Bronchial epithelial cell (primary cell): ENCODE measurements around the gene SCP2D1. TPM values are rescaled to one million over a fixed set of nuclear protein-coding genes. Genes with fewer than 3 reads are reported as not detected.

ENCODE experiments used
- DNase-seq: peaks from one replicate; pipeline ENCODE4 v3.0.0-alpha.2; 2010; ENCODE audit warnings: low read depth
- FAIRE-seq: peaks from 2 replicates; lab custom pipeline; 2011; peaks lifted over from hg19 to GRCh38; lab: Jason Lieb, UNC
- H3K27me3 ChIP-seq: 2 replicates; pipeline ENCODE4 v1.5.1; 2011; ENCODE audit warnings: low read length; ENCODE audit not compliant: control insufficient read depth, insufficient read depth
- H3K36me3 ChIP-seq: 2 replicates; pipeline ENCODE4 v1.5.1; 2011; ENCODE audit warnings: low read length; ENCODE audit not compliant: control insufficient read depth, insufficient read depth
- H3K4me3 ChIP-seq: 2 replicates; pipeline ENCODE4 v1.5.1; 2011; ENCODE audit warnings: mild to moderate bottlenecking, low read depth, low read length, control low read depth
- total RNA-seq: library from RNA; depleted of rRNA; stranded (reverse); fragments of >200 nt; gene quantifications from 2 replicates; pipeline ENCODE4 v1.2.1, GENCODE V29; 2014
- TF ChIP-seq, protein P1 (sequence below): IDR thresholded peaks from 2 replicates; pipeline ENCODE4 v1.5.1; 2011; ENCODE audit warnings: mild to moderate bottlenecking, moderate library complexity, low read length, control low read depth, inconsistent platforms; ENCODE audit not compliant: insufficient read depth, severe bottlenecking

The SCP2D1 gene
- total RNA-seq, 1 donor from 2014 or later: not detected

- Histone ChIP-seq H3K27me3 (no peaks in the 10 kb centered on the region), H3K36me3 (no peaks in the 10 kb centered on the region), H3K4me3 (no peak overlapping the region)
- TF ChIP-seq, protein P1, sequence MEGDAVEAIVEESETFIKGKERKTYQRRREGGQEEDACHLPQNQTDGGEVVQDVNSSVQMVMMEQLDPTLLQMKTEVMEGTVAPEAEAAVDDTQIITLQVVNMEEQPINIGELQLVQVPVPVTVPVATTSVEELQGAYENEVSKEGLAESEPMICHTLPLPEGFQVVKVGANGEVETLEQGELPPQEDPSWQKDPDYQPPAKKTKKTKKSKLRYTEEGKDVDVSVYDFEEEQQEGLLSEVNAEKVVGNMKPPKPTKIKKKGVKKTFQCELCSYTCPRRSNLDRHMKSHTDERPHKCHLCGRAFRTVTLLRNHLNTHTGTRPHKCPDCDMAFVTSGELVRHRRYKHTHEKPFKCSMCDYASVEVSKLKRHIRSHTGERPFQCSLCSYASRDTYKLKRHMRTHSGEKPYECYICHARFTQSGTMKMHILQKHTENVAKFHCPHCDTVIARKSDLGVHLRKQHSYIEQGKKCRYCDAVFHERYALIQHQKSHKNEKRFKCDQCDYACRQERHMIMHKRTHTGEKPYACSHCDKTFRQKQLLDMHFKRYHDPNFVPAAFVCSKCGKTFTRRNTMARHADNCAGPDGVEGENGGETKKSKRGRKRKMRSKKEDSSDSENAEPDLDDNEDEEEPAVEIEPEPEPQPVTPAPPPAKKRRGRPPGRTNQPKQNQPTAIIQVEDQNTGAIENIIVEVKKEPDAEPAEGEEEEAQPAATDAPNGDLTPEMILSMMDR: no peak
- FAIRE-seq (no peak), DNase-seq (no peak)
Measured at GRCh38 chr20:18849131-18849530, 35.5 kb downstream of the SCP2D1 start.

DNA sequence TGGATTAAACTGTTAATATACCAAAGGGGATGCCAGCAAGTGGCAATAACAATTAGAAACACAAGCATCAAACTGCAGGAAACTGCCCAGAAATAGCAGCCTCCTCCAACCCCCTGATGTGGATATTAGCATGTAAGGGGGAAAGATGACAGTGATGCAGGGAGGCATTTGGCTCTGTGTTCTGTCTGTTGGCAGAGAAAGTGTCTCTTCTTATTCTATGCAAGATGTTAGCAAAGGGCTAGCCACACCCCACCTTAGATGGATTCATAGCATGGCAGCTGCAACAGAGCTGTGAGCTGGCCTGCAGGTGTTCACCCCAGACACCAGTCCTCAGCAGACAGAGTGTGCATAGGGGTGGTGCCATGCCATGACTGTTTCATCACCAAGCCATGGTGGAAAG is 38.0 kb downstream of the SCP2D1 start:
- DNase-seq: peak; percentile 8
- Histone ChIP-seq H3K36me3 (no peaks in the 10 kb centered on the region), H3K4me3 (no peak overlapping the region), H3K27me3 (no peaks in the 10 kb centered on the region)
- TF ChIP-seq, protein P1: no peak
- no peak for FAIRE-seq

GRCh38 chr20:18852318-18852717 is 38.7 kb downstream of the SCP2D1 start:
- H3K36me3 ChIP-seq: no peaks in the 10 kb centered on the region
- FAIRE-seq: no peak
- TF ChIP-seq, protein P1: no peak
- no peak overlapping the region for H3K4me3 ChIP-seq
- no peaks in the 10 kb centered on the region for H3K27me3 ChIP-seq
- peak; percentile 86 for DNase-seq

DNA sequence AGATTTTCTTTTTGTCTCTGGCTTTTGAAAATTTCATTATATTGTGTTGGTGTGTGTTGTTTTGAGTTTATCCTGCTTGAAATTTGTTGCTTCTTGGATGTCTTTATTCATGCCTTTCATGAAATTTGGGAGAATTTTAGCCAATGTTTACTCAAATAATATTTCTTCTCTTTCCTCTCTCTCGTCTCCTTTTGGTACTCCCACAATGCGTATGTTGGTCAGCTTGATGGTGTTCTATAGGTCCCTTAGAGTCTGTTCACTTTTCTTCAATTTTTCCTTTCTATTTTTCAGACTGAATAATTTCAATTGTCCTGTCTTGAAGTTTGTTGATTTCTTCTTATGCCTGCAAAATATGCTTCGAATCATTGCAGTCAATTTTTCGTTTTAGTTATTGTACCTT is 39.6 kb downstream of the SCP2D1 start:
- H3K36me3 ChIP-seq: no peaks in the 10 kb centered on the region
- FAIRE-seq: no peak
- no peaks in the 10 kb centered on the region for H3K27me3 ChIP-seq
- TF ChIP-seq, protein P1: no peak
- H3K4me3 ChIP-seq: no peak overlapping the region
- no peak for DNase-seq

GRCh38 chr20:18853946-18854646 is 40.5 kb downstream of the SCP2D1 start:
- Histone ChIP-seq H3K4me3 (no peak overlapping the region), H3K36me3 (no peaks in the 10 kb centered on the region), H3K27me3 (no peaks in the 10 kb centered on the region)
- DNase-seq (peak; percentile 72), FAIRE-seq (no peak)
- TF ChIP-seq, protein P1: no peak

DNA sequence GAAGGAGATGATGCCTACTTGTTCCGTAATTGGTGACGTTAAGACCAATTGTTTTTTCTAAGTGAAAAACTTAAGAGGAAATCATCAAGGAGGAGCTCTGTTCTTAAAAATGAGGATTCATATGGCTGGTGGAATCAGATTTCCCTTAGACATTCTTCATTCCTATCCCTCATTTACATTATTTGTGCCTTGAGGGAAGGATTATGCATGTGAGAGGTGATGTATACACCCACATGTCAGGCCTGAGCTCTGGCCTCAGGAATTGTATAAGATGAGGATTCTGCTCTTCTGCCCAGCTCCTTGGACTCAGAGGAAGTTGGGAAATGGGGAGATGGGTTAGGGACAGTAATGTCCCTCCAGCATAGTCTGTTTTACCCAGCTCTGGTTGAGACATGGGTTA is 42.3 kb downstream of the SCP2D1 start:
- Histone ChIP-seq H3K4me3 (no peak overlapping the region), H3K36me3 (no peaks in the 10 kb centered on the region), H3K27me3 (no peaks in the 10 kb centered on the region)
- TF ChIP-seq, protein P1: no peak
- no peak for DNase-seq
- FAIRE-seq: no peak
